H9 (cell line): ENCODE results near the gene TBC1D22A. TPM values are rescaled to one million over a fixed set of nuclear protein-coding genes. Genes with fewer than 3 reads are reported as not detected.

Source experiments
- DNase-seq: peaks from one replicate; pipeline ENCODE4 v3.0.0-alpha.2; 2017
- H2AFZ ChIP-seq: one replicate; pipeline ENCODE4 v1.6.1; 2013; ENCODE audit warnings: mild to moderate bottlenecking, low read length, control low read depth, moderate library complexity
- H2AK5ac ChIP-seq: 2 replicates; pipeline ENCODE4 v1.6.1; 2013; ENCODE audit warnings: low read length, control low read depth, mixed read lengths; ENCODE audit not compliant: insufficient read length
- H2BK120ac ChIP-seq: one replicate; pipeline ENCODE4 v1.6.1; 2013; ENCODE audit warnings: low read depth, mild to moderate bottlenecking, low read length, control low read depth, inconsistent platforms; ENCODE audit not compliant: poor library complexity, severe bottlenecking
- H2BK12ac ChIP-seq: 2 replicates; pipeline ENCODE4 v1.6.1; 2013; ENCODE audit warnings: low read length, control low read depth, mixed read lengths, low read depth; ENCODE audit not compliant: insufficient read length
- H2BK15ac ChIP-seq: 2 replicates; pipeline ENCODE4 v1.6.1; 2013; ENCODE audit warnings: low read depth, low read length, control low read depth
- H2BK20ac ChIP-seq: one replicate; pipeline ENCODE4 v1.6.1; 2013; ENCODE audit warnings: low read depth, mild to moderate bottlenecking, low read length, control low read depth, inconsistent platforms; ENCODE audit not compliant: poor library complexity, severe bottlenecking
- H2BK5ac ChIP-seq: 2 replicates; pipeline ENCODE4 v1.6.1; 2013; ENCODE audit warnings: low read length, control low read depth, mixed read lengths; ENCODE audit not compliant: insufficient read length
- H3K14ac ChIP-seq: 2 replicates; pipeline ENCODE4 v1.6.1; 2013; ENCODE audit warnings: low read length, control low read depth; ENCODE audit not compliant: insufficient read depth
- H3K18ac ChIP-seq: 2 replicates; pipeline ENCODE4 v1.6.1; 2013; ENCODE audit warnings: low read depth, mild to moderate bottlenecking, mixed read lengths, low read length, control low read depth; ENCODE audit not compliant: insufficient read length
- H3K23ac ChIP-seq: 2 replicates; pipeline ENCODE4 v1.6.1; 2013; ENCODE audit warnings: low read length, control low read depth, mixed read lengths, low read depth; ENCODE audit not compliant: insufficient read length
- H3K23me2 ChIP-seq: 2 replicates; pipeline ENCODE4 v1.6.1; 2013; ENCODE audit warnings: low read depth, mild to moderate bottlenecking, mixed read lengths, low read length, control low read depth; ENCODE audit not compliant: insufficient read length, poor library complexity, severe bottlenecking
- H3K27ac ChIP-seq: 2 replicates; pipeline ENCODE4 v1.5.1; 2013; ENCODE audit warnings: low read length, control low read depth, mixed read lengths, low read depth; ENCODE audit not compliant: insufficient read length
- H3K27me3 ChIP-seq: 2 replicates; pipeline ENCODE4 v1.6.1; 2013; ENCODE audit warnings: low read length, control low read depth, inconsistent platforms; ENCODE audit not compliant: insufficient read depth
- H3K4ac ChIP-seq: 2 replicates; pipeline ENCODE4 v1.6.1; 2013; ENCODE audit warnings: low read depth, mild to moderate bottlenecking, control low read depth, inconsistent platforms, low read length, moderate library complexity
- H3K4me1 ChIP-seq: 2 replicates; pipeline ENCODE4 v1.6.1; 2013; ENCODE audit warnings: low read length, control low read depth, inconsistent platforms; ENCODE audit not compliant: insufficient read depth
- H3K4me2 ChIP-seq: 2 replicates; pipeline ENCODE4 v1.6.1; 2013; ENCODE audit warnings: low read length, control low read depth, mixed read lengths; ENCODE audit not compliant: insufficient read length, insufficient read depth
- H3K56ac ChIP-seq: 2 replicates; pipeline ENCODE4 v1.6.1; 2013; ENCODE audit warnings: low read depth, mild to moderate bottlenecking, mixed read lengths, low read length, control low read depth; ENCODE audit not compliant: insufficient read length
- H3K79me1 ChIP-seq: 2 replicates; pipeline ENCODE4 v1.6.1; 2013; ENCODE audit warnings: low read depth, mild to moderate bottlenecking, moderate library complexity, low read length, control low read depth, inconsistent platforms; ENCODE audit not compliant: insufficient read depth, poor library complexity, severe bottlenecking
- H3K79me2 ChIP-seq: 2 replicates; pipeline ENCODE4 v1.6.1; 2013; ENCODE audit warnings: low read length, control low read depth, inconsistent platforms; ENCODE audit not compliant: insufficient read depth
- H3K9ac ChIP-seq: 2 replicates; pipeline ENCODE4 v1.6.1; 2013; ENCODE audit warnings: low read length, control low read depth, mixed read lengths; ENCODE audit not compliant: insufficient read length; ENCODE audit errors: extremely low read depth
- H3K9me3 ChIP-seq: one replicate; pipeline ENCODE4 v1.6.1; 2013; ENCODE audit warnings: low read depth, low read length, inconsistent platforms; ENCODE audit not compliant: control insufficient read depth
- H3T11ph ChIP-seq: one replicate; pipeline ENCODE4 v1.6.1; 2013; ENCODE audit warnings: mild to moderate bottlenecking, low read length, control low read depth, inconsistent platforms
- H4K20me1 ChIP-seq: one replicate; pipeline ENCODE4 v1.6.1; 2013; ENCODE audit not compliant: control insufficient read depth, insufficient read length, insufficient read depth
- H4K5ac ChIP-seq: 2 replicates; pipeline ENCODE4 v1.6.1; 2013; ENCODE audit warnings: low read depth, mild to moderate bottlenecking, mixed read lengths, low read length, control low read depth; ENCODE audit not compliant: insufficient read length
- H4K8ac ChIP-seq: replicated peaks from 2 replicates; pipeline ENCODE4 v1.6.1; 2013; ENCODE audit warnings: low read length, control low read depth, mixed read lengths, low read depth; ENCODE audit not compliant: insufficient read length
- H4K91ac ChIP-seq: 2 replicates; pipeline ENCODE4 v1.6.1; 2013; ENCODE audit warnings: low read depth, mild to moderate bottlenecking, moderate library complexity, mixed read lengths, low read length, control low read depth; ENCODE audit not compliant: insufficient read length
- H3K27ac Mint-ChIP-seq, 3 experiments: 2 replicates in 2 of 3; 3 replicates in 1 of 3; pipeline ENCODE4 v1.8.0; 2020 to 2021; ENCODE audit warnings: mixed read lengths in 3 of 3, mild to moderate bottlenecking in 1 of 3, moderate library complexity in 1 of 3
- H3K27me3 Mint-ChIP-seq: 2 replicates; pipeline ENCODE4 v1.8.0; 2021; ENCODE audit warnings: low read depth, mild to moderate bottlenecking, moderate library complexity, mixed read lengths
- H3K36me3 Mint-ChIP-seq, 3 experiments: 2 replicates in 2 of 3; 3 replicates in 1 of 3; pipeline ENCODE4 v1.8.0; 2020 to 2021; ENCODE audit warnings: low read depth in 3 of 3, mixed read lengths in 3 of 3; ENCODE audit not compliant: insufficient read depth in 1 of 3
- H3K4me1 Mint-ChIP-seq, 2 experiments: 2 replicates each; pipeline ENCODE4 v1.8.0; 2020; ENCODE audit warnings: mixed read lengths in 2 of 2
- H3K4me3 Mint-ChIP-seq, 2 experiments: 2 replicates in 1 of 2; 3 replicates in 1 of 2; pipeline ENCODE4 v1.8.0; 2020 to 2021; ENCODE audit warnings: mild to moderate bottlenecking in 2 of 2, mixed read lengths in 2 of 2, moderate library complexity in 1 of 2
- H3K9me3 Mint-ChIP-seq, 2 experiments: 2 replicates in 1 of 2; 3 replicates in 1 of 2; pipeline ENCODE4 v1.8.0; 2020; ENCODE audit warnings: mild to moderate bottlenecking in 2 of 2, mixed read lengths in 2 of 2, moderate library complexity in 1 of 2
- WGBS: extraction: QIAGEN DNeasy Blood & Tissue Kit; methylation state at CpG from one replicate; pipeline ENCODE4 v1.1.7; 2013; ENCODE audit warnings: missing lambda C conversion rate, low lambda C conversion rate, mixed read lengths; ENCODE audit not compliant: insufficient read length; ENCODE audit errors: extremely low coverage; 5-methylcytosine and 5-hydroxymethylcytosine counted together
- total RNA-seq: library from RNA; stranded (reverse); gene quantifications from 2 replicates; pipeline ENCODE4 v1.2.1, GENCODE V29; 2021
- TF ChIP-seq, protein P1 (sequence below): fragments of 200-600 bp; sonication (generic); conservative IDR thresholded peaks from 3 replicates; pipeline ENCODE4 v1.8.0; 2021; ENCODE audit warnings: antibody characterized with exemption, mild to moderate bottlenecking

TBC1D22A gene
- total RNA-seq, 1 experiment from 2014 or later, result 20.8 TPM

DNA sequence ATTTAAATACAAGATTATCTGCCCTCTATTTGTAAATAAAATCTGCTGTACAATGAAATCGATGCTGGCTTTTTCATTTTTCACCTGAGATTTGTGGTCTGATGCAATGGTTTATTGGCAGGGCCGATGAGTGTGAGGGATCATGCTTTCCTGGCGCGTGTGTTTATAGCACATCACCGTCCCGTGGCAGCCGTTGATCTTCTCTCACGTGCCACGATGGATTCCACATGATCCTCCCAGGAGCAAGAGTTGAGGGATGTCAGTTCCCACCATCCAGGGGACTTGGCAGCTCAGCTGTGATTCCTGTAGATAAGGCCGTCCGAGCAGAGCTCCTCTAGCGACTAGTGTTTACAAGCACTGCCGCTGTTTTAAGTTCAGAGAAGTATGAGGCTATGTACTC is 213.7 kb downstream of the TBC1D22A start:
- Histone ChIP-seq H3K27ac (no peak overlapping the region), H3K23ac (no peak overlapping the region), H2BK20ac (no peak overlapping the region), H3T11ph (no peak overlapping the region), H4K20me1 (no peaks in the 10 kb centered on the region), H3K14ac (no peak overlapping the region), H3K56ac (no peak overlapping the region), H3K27me3 (no peaks in the 10 kb centered on the region), H3K79me2 (no peaks in the 10 kb centered on the region; the same call in 1 of the 2 replicates), H3K4me1 (no peaks in the 10 kb centered on the region), H3K9me3 (no peaks in the 10 kb centered on the region), H3K4ac (no peak overlapping the region), H2BK12ac (no peak overlapping the region), H3K23me2 (no peaks in the 10 kb centered on the region), H2AFZ (no peak overlapping the region), H3K18ac (no peak overlapping the region), H2BK15ac (no peak overlapping the region), H3K79me1 (no peaks in the 10 kb centered on the region), H4K5ac (no peak overlapping the region), H2BK120ac (no peak overlapping the region), H4K91ac (no peak overlapping the region), H2BK5ac (no peak overlapping the region), H4K8ac (no peak overlapping the region), H3K9ac (no peak overlapping the region), H3K4me2 (no peak overlapping the region), H2AK5ac (no peak overlapping the region)
- no CpG with 5 or more reads among the region's 13 CpGs for WGBS
- Mint-ChIP-seq H3K36me3 (peaks cover 3 to 19% (median 7%) of the 10 kb centered on the region in 3 experiments; a peak in 5 of 7 replicates), H3K4me1 (peaks cover 10% of the 10 kb centered on the region in 2 experiments), H3K9me3 (no peaks in the 10 kb centered on the region), H3K4me3 (no peak overlapping the region), H3K27ac (no peak overlapping the region), H3K27me3 (no peaks in the 10 kb centered on the region)
- TF ChIP-seq, protein P1, sequence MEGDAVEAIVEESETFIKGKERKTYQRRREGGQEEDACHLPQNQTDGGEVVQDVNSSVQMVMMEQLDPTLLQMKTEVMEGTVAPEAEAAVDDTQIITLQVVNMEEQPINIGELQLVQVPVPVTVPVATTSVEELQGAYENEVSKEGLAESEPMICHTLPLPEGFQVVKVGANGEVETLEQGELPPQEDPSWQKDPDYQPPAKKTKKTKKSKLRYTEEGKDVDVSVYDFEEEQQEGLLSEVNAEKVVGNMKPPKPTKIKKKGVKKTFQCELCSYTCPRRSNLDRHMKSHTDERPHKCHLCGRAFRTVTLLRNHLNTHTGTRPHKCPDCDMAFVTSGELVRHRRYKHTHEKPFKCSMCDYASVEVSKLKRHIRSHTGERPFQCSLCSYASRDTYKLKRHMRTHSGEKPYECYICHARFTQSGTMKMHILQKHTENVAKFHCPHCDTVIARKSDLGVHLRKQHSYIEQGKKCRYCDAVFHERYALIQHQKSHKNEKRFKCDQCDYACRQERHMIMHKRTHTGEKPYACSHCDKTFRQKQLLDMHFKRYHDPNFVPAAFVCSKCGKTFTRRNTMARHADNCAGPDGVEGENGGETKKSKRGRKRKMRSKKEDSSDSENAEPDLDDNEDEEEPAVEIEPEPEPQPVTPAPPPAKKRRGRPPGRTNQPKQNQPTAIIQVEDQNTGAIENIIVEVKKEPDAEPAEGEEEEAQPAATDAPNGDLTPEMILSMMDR, result no peak
- no peak for DNase-seq
